Esophagus muscularis mucosa (tissue), 4 donors: ENCODE results near the gene CALCOCO1. TPM values are rescaled to one million over a fixed set of nuclear protein-coding genes. Genes with fewer than 3 reads are reported as not detected.
A peak's percentile ranks its signal among the peaks of the same experiment; 100 is the strongest.

Experiments used
- DNase-seq: peaks from one replicate; pipeline ENCODE4 v3.0.0-alpha.2; 2017; ENCODE audit errors: extremely low spot score
- H3K27ac ChIP-seq, 4 donors: fragments of 200-600 bp; sonication (generic); replicated peaks in 1 of 4; 1 replicate in 3 of 4; 2 replicates in 1 of 4; pipeline ENCODE4 v1.5.1; 2016 to 2019; ENCODE audit warnings: mild to moderate bottlenecking in 1 of 4
- H3K27me3 ChIP-seq, 4 donors: fragments of 200-600 bp; sonication (generic); one replicate each; pipeline versions ENCODE4 v1.5.1 to v1.6.0; 2016 to 2019
- H3K36me3 ChIP-seq, 4 donors: fragments of 200-600 bp; sonication (generic); one replicate each; pipeline ENCODE4 v1.5.1; 2016 to 2019
- H3K4me1 ChIP-seq, 4 donors: fragments of 200-600 bp; sonication (generic); one replicate each; pipeline ENCODE4 v1.5.1; 2016 to 2019
- H3K4me3 ChIP-seq, 4 donors: fragments of 200-600 bp; sonication (generic); 1 replicate in 2 of 4; 2 replicates in 2 of 4; pipeline ENCODE4 v1.5.1; 2016 to 2019; ENCODE audit warnings: mild to moderate bottlenecking in 4 of 4, moderate library complexity in 1 of 4
- H3K9me3 ChIP-seq, 4 donors: fragments of 200-600 bp; sonication (generic); 1 replicate in 3 of 4; 2 replicates in 1 of 4; pipeline ENCODE4 v1.5.1; 2016 to 2019
- EP300 ChIP-seq: sonication (generic); formaldehyde crosslinking; IDR thresholded peaks from one replicate; pipeline ENCODE4 v1.6.1; 2017; ENCODE audit warnings: antibody characterized with exemption
- POLR2A ChIP-seq: fragments of 450-650 bp; IDR thresholded peaks from one replicate; pipeline ENCODE4 v1.6.1; 2017; ENCODE audit warnings: antibody characterized with exemption, moderate library complexity, mild to moderate bottlenecking, low read depth
- POLR2AphosphoS5 ChIP-seq, 2 donors: sonication (generic); formaldehyde crosslinking; IDR thresholded peaks; one replicate each; pipeline ENCODE4 v1.6.1; 2017; ENCODE audit warnings: antibody characterized with exemption in 2 of 2
- WGBS: methylation state at CpG from one replicate; pipeline ENCODE4 v1.1.5; 2018; 5-methylcytosine and 5-hydroxymethylcytosine counted together
- intact Hi-C: fragments of 100-400 bp; cut with DNase I; formaldehyde crosslinking; loops from one replicate; pipeline ENCODE4 v1.15.1; 2023
- total RNA-seq, 4 donors: library from RNA; depleted of rRNA; stranded (reverse); fragments of >200 nt; gene quantifications; one replicate each; pipeline versions ENCODE4 v1.1.0 to v1.2.1, GENCODE V29; 2016
- TF ChIP-seq, protein P1 (sequence below), 3 experiments: fragments of 200-600 bp in 2 of 3; fragments of 450-650 bp in 1 of 3; sonication (generic) in 2 of 3; IDR thresholded peaks; one replicate each; pipeline ENCODE4 v1.5.1; 2017 to 2019; ENCODE audit warnings: antibody characterized with exemption in 3 of 3, mild to moderate bottlenecking in 2 of 3, moderate library complexity in 1 of 3

The CALCOCO1 gene
- total RNA-seq, 4 donors from 2014 or later = 252 to 487 (median 347) TPM

- no peak overlapping the region for H3K4me3 ChIP-seq
- intact Hi-C loops = no loop called here
- H3K27me3 ChIP-seq = peaks cover 0 to 71% (median 14%) of the 10 kb centered on the region in 4 donors
- 97% methylated on average over 3 of the region's 3 CpGs for WGBS
- no peaks in the 10 kb centered on the region for H3K36me3 ChIP-seq
- H3K9me3 ChIP-seq = no peaks in the 10 kb centered on the region
- DNase-seq = no peak
- peak overlapping the region in 1 of 4 donors; percentile 78 for H3K27ac ChIP-seq
- H3K4me1 ChIP-seq = peaks cover 25 to 43% (median 29%) of the 10 kb centered on the region in 4 donors
- TF ChIP-seq EP300 = no peak
- no peak for TF ChIP-seq POLR2A
- TF ChIP-seq, protein P1, sequence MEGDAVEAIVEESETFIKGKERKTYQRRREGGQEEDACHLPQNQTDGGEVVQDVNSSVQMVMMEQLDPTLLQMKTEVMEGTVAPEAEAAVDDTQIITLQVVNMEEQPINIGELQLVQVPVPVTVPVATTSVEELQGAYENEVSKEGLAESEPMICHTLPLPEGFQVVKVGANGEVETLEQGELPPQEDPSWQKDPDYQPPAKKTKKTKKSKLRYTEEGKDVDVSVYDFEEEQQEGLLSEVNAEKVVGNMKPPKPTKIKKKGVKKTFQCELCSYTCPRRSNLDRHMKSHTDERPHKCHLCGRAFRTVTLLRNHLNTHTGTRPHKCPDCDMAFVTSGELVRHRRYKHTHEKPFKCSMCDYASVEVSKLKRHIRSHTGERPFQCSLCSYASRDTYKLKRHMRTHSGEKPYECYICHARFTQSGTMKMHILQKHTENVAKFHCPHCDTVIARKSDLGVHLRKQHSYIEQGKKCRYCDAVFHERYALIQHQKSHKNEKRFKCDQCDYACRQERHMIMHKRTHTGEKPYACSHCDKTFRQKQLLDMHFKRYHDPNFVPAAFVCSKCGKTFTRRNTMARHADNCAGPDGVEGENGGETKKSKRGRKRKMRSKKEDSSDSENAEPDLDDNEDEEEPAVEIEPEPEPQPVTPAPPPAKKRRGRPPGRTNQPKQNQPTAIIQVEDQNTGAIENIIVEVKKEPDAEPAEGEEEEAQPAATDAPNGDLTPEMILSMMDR (IDR thresholded peaks at IDR 0.05) = no peak
- TF ChIP-seq POLR2AphosphoS5 (IDR thresholded peaks at IDR 0.05) = no peak
Observed at GRCh38 chr12:53752621-53753020, 25.4 kb upstream of the CALCOCO1 start.

- peak overlapping the region; percentile 70 to 81 (median 74) for H3K27ac ChIP-seq
- 42% methylated on average over 13 of the region's 13 CpGs for WGBS
Observed at GRCh38 chr12:53752192-53752601, 24.9 kb upstream of the CALCOCO1 start.

DNA sequence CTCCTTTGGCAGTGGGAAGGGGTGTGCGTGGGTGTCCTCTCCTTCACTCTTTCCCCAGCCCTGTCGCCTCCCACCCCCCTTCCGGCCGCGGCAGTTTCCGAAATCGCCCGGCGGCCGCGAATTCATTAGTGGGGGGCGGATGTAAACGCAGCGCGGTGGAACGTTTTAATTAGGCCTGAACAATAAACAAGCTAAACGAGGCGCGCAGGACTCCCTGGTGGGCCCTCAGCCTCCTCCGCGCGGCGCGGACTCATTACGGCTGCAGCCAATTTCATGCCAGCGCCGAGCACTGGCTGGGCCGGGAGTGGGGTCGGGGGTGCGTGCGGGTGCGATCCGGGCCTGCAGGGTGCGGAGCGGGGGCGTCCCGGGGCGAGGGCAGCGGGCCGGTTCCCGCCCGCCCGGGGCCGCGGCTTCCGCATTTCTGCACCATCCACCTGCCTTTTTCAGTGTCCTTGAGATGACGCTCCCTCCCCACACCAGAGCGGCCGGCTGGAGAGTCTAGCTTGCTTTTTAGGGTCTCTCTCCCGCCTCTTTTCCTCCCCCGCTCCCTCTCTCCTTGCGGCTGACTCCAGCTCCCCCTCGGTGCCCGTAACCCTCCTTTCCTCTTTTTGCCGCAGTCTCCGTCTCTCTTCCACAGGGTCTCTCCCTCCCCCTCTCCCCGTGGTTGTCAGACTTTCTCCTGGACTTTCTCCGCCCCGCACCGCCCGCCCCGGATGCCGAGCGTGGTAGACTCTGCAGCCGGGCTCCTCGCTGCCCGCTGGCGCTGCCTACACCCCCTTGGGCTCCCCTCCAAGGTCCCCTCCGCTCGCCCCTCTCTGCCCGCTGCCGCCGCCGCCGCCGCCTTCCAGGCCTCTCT, 24.3 kb upstream of the CALCOCO1 start, which contains the start of gene CISTR:
CISTR (minus strand) TSS at position 644 of the 856 bp plus-strand sequence.
- TF ChIP-seq POLR2AphosphoS5 (IDR thresholded peaks at IDR 0.05) = peak in 1 of 2 donors; percentile 18
- TF ChIP-seq POLR2A = no peak
- TF ChIP-seq, protein P1 (IDR thresholded peaks at IDR 0.05) = no peak
- no peaks in the 10 kb centered on the region for H3K36me3 ChIP-seq
- H3K27ac ChIP-seq = peak within 1 kb of the TSS; percentile 70 to 81 (median 74)
- peak within 1 kb of the TSS; percentile 68 to 77 (median 71) for H3K4me3 ChIP-seq
- intact Hi-C loops = no loop called here
- peaks cover 24 to 42% (median 30%) of the 10 kb centered on the region in 4 donors for H3K4me1 ChIP-seq
- 4% methylated on average over 74 of the region's 76 CpGs for WGBS
- H3K27me3 ChIP-seq = peaks cover 0 to 68% (median 19%) of the 10 kb centered on the region in 4 donors
- no peak for DNase-seq
- no peaks in the 10 kb centered on the region for H3K9me3 ChIP-seq

More at GRCh38 chr12:53752192-53752601, 24.9 kb upstream of the CALCOCO1 start:
- peaks cover 24 to 42% (median 27%) of the 10 kb centered on the region in 4 donors for H3K4me1 ChIP-seq
- intact Hi-C loops = no loop called here
- TF ChIP-seq, protein P1 (IDR thresholded peaks at IDR 0.05) = no peak
- TF ChIP-seq POLR2A = no peak
- TF ChIP-seq POLR2AphosphoS5 (IDR thresholded peaks at IDR 0.05) = no peak
- peaks cover 0 to 71% (median 16%) of the 10 kb centered on the region in 4 donors for H3K27me3 ChIP-seq
- DNase-seq = no peak
- H3K4me3 ChIP-seq = peak overlapping the region; percentile 68 to 77 (median 71)
- H3K36me3 ChIP-seq = no peaks in the 10 kb centered on the region
- no peaks in the 10 kb centered on the region for H3K9me3 ChIP-seq

- intact Hi-C loops = no loop called here
- Histone ChIP-seq H3K36me3 (no peaks in the 10 kb centered on the region), H3K4me3 (peak overlapping the region; percentile 68 to 77 (median 71)), H3K27ac (peak overlapping the region; percentile 70 to 81 (median 74)), H3K9me3 (no peaks in the 10 kb centered on the region), H3K27me3 (peaks cover 0 to 61% (median 19%) of the 10 kb centered on the region in 4 donors), H3K4me1 (peaks cover 28 to 46% (median 31%) of the 10 kb centered on the region in 4 donors)
- WGBS = 3% methylated on average over 34 of the region's 36 CpGs
- TF ChIP-seq, protein P1 (IDR thresholded peaks at IDR 0.05) = no peak
- TF ChIP-seq POLR2A (no peak), POLR2AphosphoS5 (IDR thresholded peaks at IDR 0.05) (no peak), EP300 (no peak)
- DNase-seq = no peak
Observed at GRCh38 chr12:53750812-53751335, 23.6 kb upstream of the CALCOCO1 start.
